GM19193 (cell line): Measurements from ENCODE around the gene MPP3.

Experiments
- POLR2A ChIP-seq: IDR thresholded peaks from 4 replicates; pipeline ENCODE4 v1.6.1; 2011; ENCODE audit not compliant: insufficient read depth, insufficient read length; ENCODE audit errors: extremely low read depth

The MPP3 gene

GRCh38 chr17:43832976-43833829 is at the start of gene MPP3:
Gene MPP3 (minus strand): TSS chr17:43833146. CDS start chr17:43831906, 1,240 bp downstream.
- no peak for TF ChIP-seq POLR2A

DNA sequence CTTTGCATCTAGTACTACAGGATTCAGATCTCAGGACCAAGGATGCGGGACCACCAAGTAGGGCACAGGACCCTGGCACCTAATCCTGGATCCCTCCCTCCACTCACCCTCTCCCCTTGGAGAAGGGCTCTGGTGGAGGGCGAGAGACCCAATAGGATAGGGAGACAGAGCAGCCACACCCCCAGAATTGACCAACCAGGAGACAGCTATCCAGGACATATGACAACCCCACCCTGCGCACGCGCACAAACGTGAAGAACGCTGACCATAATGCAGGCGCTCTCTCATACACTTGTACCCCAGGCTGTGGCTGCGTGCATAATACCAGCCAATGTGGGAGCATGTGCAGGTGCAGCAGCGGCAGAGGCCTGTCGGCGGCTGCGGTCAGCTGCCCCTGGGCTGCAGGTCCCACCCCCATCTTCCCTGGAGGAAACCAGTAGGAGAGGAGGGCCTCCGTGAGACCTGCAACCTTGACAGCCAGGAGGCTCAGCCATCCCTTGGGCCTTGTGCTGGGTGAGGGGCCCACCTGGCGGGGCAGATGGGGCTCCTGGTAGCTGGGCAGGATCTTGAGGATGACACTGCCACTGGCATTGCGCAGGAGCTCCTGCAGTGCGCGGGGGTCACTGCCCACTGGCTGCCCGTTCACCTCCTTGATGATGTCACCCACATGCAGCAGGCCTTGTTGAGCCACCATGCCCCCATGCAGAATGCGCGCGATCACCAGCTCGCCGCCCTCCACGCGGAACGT is 49.0 kb upstream of the MPP3 start:
- TF ChIP-seq POLR2A = no peak

GRCh38 chr17:43881181-43881580 is 48.2 kb upstream of the MPP3 start:
- no peak for TF ChIP-seq POLR2A

- TF ChIP-seq POLR2A = no peak
These were observed 47.6 kb upstream of the MPP3 start for GRCh38 chr17:43880420-43880991.

GRCh38 chr17:43879723-43880419 is 46.9 kb upstream of the MPP3 start:
- no peak for TF ChIP-seq POLR2A

GRCh38 chr17:43878260-43879175 is 45.6 kb upstream of the MPP3 start:
- no peak for TF ChIP-seq POLR2A

GRCh38 chr17:43877451-43878155 is 44.7 kb upstream of the MPP3 start:
- TF ChIP-seq POLR2A = no peak

DNA sequence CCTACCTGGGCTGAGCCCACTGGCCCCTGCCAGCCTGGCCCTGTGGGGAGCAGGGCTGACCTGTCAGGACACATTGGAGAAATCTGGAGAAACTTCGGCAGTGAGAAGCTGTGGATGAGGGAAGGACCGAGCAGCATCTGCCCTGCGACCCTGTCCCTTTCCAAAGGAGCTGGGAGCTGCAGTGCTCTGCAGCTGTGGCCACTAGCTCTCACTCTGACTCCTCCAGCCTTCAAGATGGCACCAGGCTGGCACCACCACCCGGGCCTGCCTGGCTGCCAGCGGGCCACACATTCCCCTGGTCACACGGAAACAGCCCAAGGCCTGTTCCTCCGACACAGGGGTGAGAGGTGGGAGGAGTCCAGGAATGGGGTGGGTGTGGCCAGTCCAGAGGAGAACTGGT is 44.1 kb upstream of the MPP3 start:
- no peak for TF ChIP-seq POLR2A

- no peak for TF ChIP-seq POLR2A
These were observed 42.7 kb upstream of the MPP3 start for GRCh38 chr17:43875476-43876147.

DNA sequence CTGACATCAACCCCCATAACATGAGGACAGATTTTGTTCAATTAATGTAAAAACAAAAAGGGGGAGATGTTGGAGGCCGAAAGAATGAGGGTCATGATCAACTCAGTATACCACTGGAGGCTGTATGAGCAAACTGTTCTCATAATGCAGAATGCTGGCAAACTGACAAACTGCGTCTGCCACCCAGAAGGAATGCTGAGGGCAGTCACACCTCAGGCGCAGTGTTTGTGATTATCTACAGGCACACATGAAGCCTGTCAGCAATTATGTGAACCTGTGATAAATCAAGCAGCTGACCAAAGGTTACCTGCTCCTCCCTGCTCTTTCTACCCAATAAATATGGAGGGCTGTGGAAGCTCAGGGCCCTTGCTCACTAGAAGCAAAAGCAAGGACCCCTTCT is 41.3 kb upstream of the MPP3 start:
- TF ChIP-seq POLR2A = no peak

DNA sequence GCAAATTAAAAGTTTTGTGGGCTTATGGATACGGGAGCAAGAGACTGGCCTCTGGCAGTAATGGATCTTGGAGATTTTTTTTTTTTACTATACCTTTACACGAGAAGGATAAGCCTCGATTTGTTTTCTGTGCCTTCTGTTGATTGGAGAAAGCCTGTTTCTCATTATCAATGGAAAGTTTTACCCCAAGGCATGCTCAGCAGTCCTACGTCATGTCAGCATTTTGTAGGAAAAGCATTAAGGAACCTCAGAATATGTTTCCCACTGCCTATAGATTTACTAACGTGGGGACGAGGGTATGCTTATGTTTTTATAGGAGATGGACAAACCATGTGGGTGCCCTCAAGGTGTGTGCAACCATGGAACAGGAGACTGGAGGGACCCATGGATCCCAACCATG is 40.9 kb upstream of the MPP3 start:
- no peak for TF ChIP-seq POLR2A

- no peak for TF ChIP-seq POLR2A
These were observed 40.1 kb upstream of the MPP3 start for GRCh38 chr17:43873091-43873490.

DNA sequence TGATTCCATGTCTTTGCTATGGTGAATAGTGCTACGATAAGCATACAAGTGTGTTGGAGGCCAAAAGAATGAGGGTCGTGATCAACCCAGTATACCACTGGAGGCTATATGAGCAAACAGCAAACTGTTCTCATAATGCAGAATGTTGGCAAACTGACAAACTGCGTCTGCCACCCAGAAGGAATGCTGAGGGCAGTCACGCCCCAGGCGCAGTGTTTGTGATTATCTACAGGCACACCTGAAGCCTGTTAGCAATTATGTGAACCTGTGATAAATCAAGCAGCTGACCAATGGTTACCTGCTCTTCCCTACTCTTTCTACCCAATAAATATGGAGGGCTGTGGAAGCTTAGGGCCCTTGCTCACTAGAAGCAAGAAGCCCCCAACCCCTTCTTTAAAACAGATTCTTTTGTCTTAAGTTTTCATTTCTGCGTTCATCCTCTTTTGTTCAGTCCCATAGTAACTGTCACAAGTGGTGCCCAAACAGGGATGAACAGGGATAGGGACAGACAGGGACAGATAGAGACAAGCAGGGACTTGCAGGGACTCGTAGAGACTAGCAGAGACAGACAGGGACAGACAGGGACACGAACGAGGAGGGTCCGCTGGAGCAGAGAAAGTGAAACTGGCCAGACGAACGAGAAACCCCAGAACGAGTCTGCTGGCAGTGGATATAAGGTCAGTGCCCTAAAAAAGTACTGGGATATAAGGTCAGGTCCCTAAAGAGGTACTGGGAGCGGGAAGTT is 39.2 kb upstream of the MPP3 start:
- no peak for TF ChIP-seq POLR2A
